GM23338 (cell line): ENCODE results near the gene SOD2. TPM values are rescaled to one million over a fixed set of nuclear protein-coding genes. Genes with fewer than 3 reads are reported as not detected.

Source experiments
- ATAC-seq: fragments of 200-7000 bp; cut with Tn5 transposase; 3 replicates; pipeline ENCODE4 v1.9.1; 2020
- DNase-seq: peaks from one replicate; pipeline ENCODE4 v3.0.0-alpha.2; 2015; ENCODE audit warnings: low spot score
- H2AFZ ChIP-seq: fragments of 200-600 bp; sonication (generic); 2 replicates; pipeline ENCODE4 v1.8.0; 2016; ENCODE audit warnings: antibody characterized with exemption, mild to moderate bottlenecking, moderate library complexity
- H3F3A ChIP-seq: fragments of 200-600 bp; sonication (generic); replicated peaks from 2 replicates; pipeline ENCODE4 v1.8.0; 2017; ENCODE audit warnings: antibody characterized with exemption, mixed run types, low read depth
- H3K27ac ChIP-seq: fragments of 200-600 bp; sonication (generic); 2 replicates; pipeline ENCODE4 v1.6.1; 2016; ENCODE audit warnings: low read depth
- H3K27me3 ChIP-seq: fragments of 200-600 bp; sonication (generic); 2 replicates; pipeline ENCODE4 v1.8.0; 2016; ENCODE audit warnings: mild to moderate bottlenecking, mixed run types, moderate library complexity; ENCODE audit not compliant: insufficient read depth
- H3K36me3 ChIP-seq: fragments of 200-600 bp; sonication (generic); 2 replicates; pipeline ENCODE4 v1.8.0; 2016; ENCODE audit warnings: mild to moderate bottlenecking; ENCODE audit not compliant: insufficient read depth
- H3K4me1 ChIP-seq: fragments of 200-600 bp; sonication (generic); 2 replicates; pipeline ENCODE4 v1.8.0; 2016; ENCODE audit warnings: mild to moderate bottlenecking, moderate library complexity; ENCODE audit not compliant: insufficient read depth
- H3K4me2 ChIP-seq: fragments of 200-600 bp; sonication (generic); 2 replicates; pipeline ENCODE4 v1.7.1; 2017; ENCODE audit warnings: mixed run types
- H3K4me3 ChIP-seq: fragments of 200-600 bp; sonication (generic); 2 replicates; pipeline ENCODE4 v1.6.1; 2016; ENCODE audit warnings: mixed run types
- H3K79me2 ChIP-seq: fragments of 200-600 bp; sonication (generic); replicated peaks from 2 replicates; pipeline ENCODE4 v1.8.0; 2017; ENCODE audit warnings: mild to moderate bottlenecking; ENCODE audit not compliant: insufficient read depth
- H3K9me2 ChIP-seq: fragments of 200-600 bp; sonication (generic); 2 replicates; pipeline ENCODE4 v1.8.0; 2017; ENCODE audit not compliant: insufficient read depth
- H4K20me1 ChIP-seq: fragments of 200-600 bp; sonication (generic); replicated peaks from 2 replicates; pipeline ENCODE4 v1.8.0; 2017; ENCODE audit warnings: mild to moderate bottlenecking; ENCODE audit not compliant: insufficient read depth
- H3K27ac Mint-ChIP-seq: 2 replicates; pipeline ENCODE4 v1.8.0; 2020; ENCODE audit warnings: inconsistent platforms, mild to moderate bottlenecking, moderate library complexity, mixed read lengths
- H3K27me3 Mint-ChIP-seq: 3 replicates; pipeline ENCODE4 v1.8.0; 2022; ENCODE audit warnings: low read depth, mild to moderate bottlenecking, moderate library complexity, mixed read lengths, inconsistent platforms; ENCODE audit not compliant: insufficient read depth, poor library complexity
- H3K36me3 Mint-ChIP-seq: 3 replicates; pipeline ENCODE4 v1.8.0; 2021; ENCODE audit warnings: low read depth, mild to moderate bottlenecking, inconsistent platforms, moderate library complexity, mixed read lengths
- H3K4me1 Mint-ChIP-seq: 3 replicates; pipeline ENCODE4 v1.8.0; 2020; ENCODE audit warnings: mild to moderate bottlenecking, inconsistent platforms, mixed read lengths
- H3K4me3 Mint-ChIP-seq: 3 replicates; pipeline ENCODE4 v1.8.0; 2021; ENCODE audit warnings: moderate library complexity, mild to moderate bottlenecking, inconsistent platforms, mixed read lengths
- H3K9me3 Mint-ChIP-seq: 3 replicates; pipeline ENCODE4 v1.8.0; 2020; ENCODE audit warnings: moderate library complexity, mild to moderate bottlenecking, inconsistent platforms, mixed read lengths
- CREB1 ChIP-seq: fragments of 250-450 bp; sonication (Bioruptor Pico); IDR thresholded peaks from 2 replicates; pipeline ENCODE4 v1.5.0; 2020; ENCODE audit warnings: low read depth, mild to moderate bottlenecking, moderate library complexity
- CTCF ChIP-seq, 2 experiments: fragments of 200-600 bp in 1 of 2; sonication (generic) in 1 of 2; conservative IDR thresholded peaks; 2 replicates each; pipeline versions ENCODE4 v1.5.1 to v1.6.1; 2016 to 2017; ENCODE audit warnings: antibody characterized with exemption in 2 of 2, low read depth in 2 of 2, mild to moderate bottlenecking in 2 of 2, moderate library complexity in 1 of 2
- EZH2 ChIP-seq: fragments of 200-600 bp; sonication (generic); IDR thresholded peaks from one replicate; pipeline ENCODE4 v1.8.0; 2017; ENCODE audit warnings: antibody characterized with exemption, mild to moderate bottlenecking, low read depth; ENCODE audit not compliant: unreplicated experiment
- EZH2phosphoT487 ChIP-seq: fragments of 200-600 bp; sonication (generic); IDR thresholded peaks from one replicate; pipeline ENCODE4 v1.8.1; 2018; ENCODE audit warnings: antibody characterized with exemption; ENCODE audit not compliant: unreplicated experiment
- JUNB ChIP-seq: IDR thresholded peaks from one replicate; pipeline ENCODE4 v1.6.1; 2016; ENCODE audit warnings: antibody characterized with exemption; ENCODE audit not compliant: unreplicated experiment
- NANOG ChIP-seq: IDR thresholded peaks from 2 replicates; pipeline ENCODE4 v1.6.1; 2016; ENCODE audit warnings: antibody characterized with exemption, borderline replicate concordance
- POLR2AphosphoS5 ChIP-seq: IDR thresholded peaks from 2 replicates; pipeline ENCODE4 v1.6.1; 2016; ENCODE audit warnings: antibody characterized with exemption, low read depth
- STAT1 ChIP-seq: IDR thresholded peaks from one replicate; pipeline ENCODE4 v1.6.1; 2016; ENCODE audit warnings: antibody characterized with exemption; ENCODE audit not compliant: unreplicated experiment
- ZNF114 ChIP-seq: fragments of 250-450 bp; sonication (Bioruptor Pico); IDR thresholded peaks from 2 replicates; pipeline ENCODE4 v1.5.0; 2020; ENCODE audit warnings: mild to moderate bottlenecking, moderate library complexity
- ZNF331 ChIP-seq: fragments of 250-450 bp; sonication (Bioruptor Pico); IDR thresholded peaks from 2 replicates; pipeline ENCODE4 v1.5.0; 2020; ENCODE audit warnings: low read depth, mild to moderate bottlenecking, moderate library complexity
- ZNF462 ChIP-seq: fragments of 250-450 bp; sonication (Bioruptor Pico); IDR thresholded peaks from 2 replicates; pipeline ENCODE4 v1.5.0; 2020; ENCODE audit warnings: mild to moderate bottlenecking, moderate library complexity
- polyA plus RNA-seq: library from polyadenylated mRNA; unstranded; fragments of >200 nt; fragmentation: Nextera tagmentation; extraction: Ambion mirVana; gene quantifications from 2 replicates; pipeline ENCODE4 v1.2.1, GENCODE V29; 2016
- total RNA-seq: library from RNA; depleted of rRNA; stranded (reverse); fragments of >200 nt; shearing (Covaris generic); gene quantifications from 2 replicates; pipeline ENCODE4 v1.2.3, GENCODE V29; 2014
- TF ChIP-seq, protein P1 (sequence below): IDR thresholded peaks from one replicate; pipeline ENCODE4 v1.6.1; 2018; ENCODE audit warnings: antibody characterized with exemption; ENCODE audit not compliant: unreplicated experiment
- TF ChIP-seq, protein P2 (sequence below): IDR thresholded peaks from 2 replicates; pipeline ENCODE4 v1.6.1; 2016; ENCODE audit warnings: antibody characterized with exemption

SOD2 gene
- total and polyA plus RNA-seq, 2 experiments from 2014 or later, result 44.1 to 73.0 TPM

DNA sequence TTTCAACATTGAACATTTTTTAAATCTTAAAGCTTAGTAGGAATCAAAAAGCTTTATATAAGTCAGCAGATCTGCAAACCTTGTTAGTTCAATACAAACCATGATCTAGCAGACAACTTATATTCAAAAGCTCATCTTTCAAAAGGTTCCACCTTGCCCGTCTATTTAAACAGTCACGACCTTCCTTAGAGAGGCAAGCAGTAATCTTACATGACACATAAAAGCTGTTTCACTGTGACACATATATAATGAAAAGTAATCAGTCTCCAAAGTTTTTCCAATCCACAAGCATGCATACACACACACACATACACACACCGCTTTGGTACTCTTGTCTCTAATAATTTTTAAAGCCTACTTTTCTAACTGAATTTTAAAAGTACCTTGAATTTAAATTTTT is 12.9 kb downstream of the SOD2 start:
- Mint-ChIP-seq H3K4me1 (no peaks in the 10 kb centered on the region), H3K27ac (no peak overlapping the region), H3K4me3 (no peak overlapping the region), H3K9me3 (peaks cover 3% of the 10 kb centered on the region; the same call in 1 of the 3 replicates), H3K36me3 (peaks cover 29% of the 10 kb centered on the region; the same call in 2 of the 3 replicates), H3K27me3 (peaks cover 2% of the 10 kb centered on the region)
- TF ChIP-seq EZH2 (no peak), JUNB (no peak), CREB1 (no peak), EZH2phosphoT487 (no peak), STAT1 (no peak), POLR2AphosphoS5 (no peak), ZNF114 (CRISPR knock-in tag) (no peak), ZNF462 (CRISPR knock-in tag) (no peak), ZNF331 (CRISPR knock-in tag) (no peak), NANOG (no peak), CTCF (conservative IDR thresholded peaks at IDR 0.05; ENCODE audit: low read depth in 2 of 2) (no peak)
- TF ChIP-seq, protein P1, sequence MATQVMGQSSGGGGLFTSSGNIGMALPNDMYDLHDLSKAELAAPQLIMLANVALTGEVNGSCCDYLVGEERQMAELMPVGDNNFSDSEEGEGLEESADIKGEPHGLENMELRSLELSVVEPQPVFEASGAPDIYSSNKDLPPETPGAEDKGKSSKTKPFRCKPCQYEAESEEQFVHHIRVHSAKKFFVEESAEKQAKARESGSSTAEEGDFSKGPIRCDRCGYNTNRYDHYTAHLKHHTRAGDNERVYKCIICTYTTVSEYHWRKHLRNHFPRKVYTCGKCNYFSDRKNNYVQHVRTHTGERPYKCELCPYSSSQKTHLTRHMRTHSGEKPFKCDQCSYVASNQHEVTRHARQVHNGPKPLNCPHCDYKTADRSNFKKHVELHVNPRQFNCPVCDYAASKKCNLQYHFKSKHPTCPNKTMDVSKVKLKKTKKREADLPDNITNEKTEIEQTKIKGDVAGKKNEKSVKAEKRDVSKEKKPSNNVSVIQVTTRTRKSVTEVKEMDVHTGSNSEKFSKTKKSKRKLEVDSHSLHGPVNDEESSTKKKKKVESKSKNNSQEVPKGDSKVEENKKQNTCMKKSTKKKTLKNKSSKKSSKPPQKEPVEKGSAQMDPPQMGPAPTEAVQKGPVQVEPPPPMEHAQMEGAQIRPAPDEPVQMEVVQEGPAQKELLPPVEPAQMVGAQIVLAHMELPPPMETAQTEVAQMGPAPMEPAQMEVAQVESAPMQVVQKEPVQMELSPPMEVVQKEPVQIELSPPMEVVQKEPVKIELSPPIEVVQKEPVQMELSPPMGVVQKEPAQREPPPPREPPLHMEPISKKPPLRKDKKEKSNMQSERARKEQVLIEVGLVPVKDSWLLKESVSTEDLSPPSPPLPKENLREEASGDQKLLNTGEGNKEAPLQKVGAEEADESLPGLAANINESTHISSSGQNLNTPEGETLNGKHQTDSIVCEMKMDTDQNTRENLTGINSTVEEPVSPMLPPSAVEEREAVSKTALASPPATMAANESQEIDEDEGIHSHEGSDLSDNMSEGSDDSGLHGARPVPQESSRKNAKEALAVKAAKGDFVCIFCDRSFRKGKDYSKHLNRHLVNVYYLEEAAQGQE, result no peak
- TF ChIP-seq, protein P2, sequence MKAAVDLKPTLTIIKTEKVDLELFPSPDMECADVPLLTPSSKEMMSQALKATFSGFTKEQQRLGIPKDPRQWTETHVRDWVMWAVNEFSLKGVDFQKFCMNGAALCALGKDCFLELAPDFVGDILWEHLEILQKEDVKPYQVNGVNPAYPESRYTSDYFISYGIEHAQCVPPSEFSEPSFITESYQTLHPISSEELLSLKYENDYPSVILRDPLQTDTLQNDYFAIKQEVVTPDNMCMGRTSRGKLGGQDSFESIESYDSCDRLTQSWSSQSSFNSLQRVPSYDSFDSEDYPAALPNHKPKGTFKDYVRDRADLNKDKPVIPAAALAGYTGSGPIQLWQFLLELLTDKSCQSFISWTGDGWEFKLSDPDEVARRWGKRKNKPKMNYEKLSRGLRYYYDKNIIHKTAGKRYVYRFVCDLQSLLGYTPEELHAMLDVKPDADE, result no peak
- H3K27ac ChIP-seq, result no peak overlapping the region
- H3K36me3 ChIP-seq, result peaks cover 15% of the 10 kb centered on the region; the same call in 1 of the 2 replicates
- H3K9me2 ChIP-seq, result no peaks in the 10 kb centered on the region
- H3K4me1 ChIP-seq, result no peaks in the 10 kb centered on the region
- no peaks in the 10 kb centered on the region; the same call in 1 of the 2 replicates for H4K20me1 ChIP-seq
- H3K79me2 ChIP-seq, result peaks cover 7% of the 10 kb centered on the region
- H3K4me2 ChIP-seq, result no peak overlapping the region
- H3K4me3 ChIP-seq, result no peak overlapping the region
- DNase-seq (no peak), ATAC-seq (no peak)
- H3F3A ChIP-seq, result no peaks in the 10 kb centered on the region
- H3K27me3 ChIP-seq, result no peaks in the 10 kb centered on the region
- no peak overlapping the region for H2AFZ ChIP-seq
